ENCODE results near the gene UNC93B1.
"Not testable (repeated sequence)": the region's sequence is repeated elsewhere in the genome, so short reads cannot be mapped to it uniquely, and the experiment has no call there.

Gene UNC93B1

GRCh38 chr11:67965830-67966348 is 38.0 kb downstream of the UNC93B1 start:
- not testable (repeated sequence) for H3K36me3 ChIP-seq (ENCODE audit: control insufficient read depth in 1 of 2, insufficient read depth in 2 of 2, low read length in 2 of 2); H3K14ac ChIP-seq (ENCODE audit: low read length); H3K4me3 ChIP-seq (ENCODE audit: low read depth, low read length); H3K23ac ChIP-seq (ENCODE audit: low read length); H3K27ac ChIP-seq (ENCODE audit: low read depth, low read length); H3K9ac ChIP-seq (ENCODE audit: low read length); H3K4me1 ChIP-seq (ENCODE audit: control insufficient read depth in 1 of 2, insufficient read depth in 2 of 2, low read length in 2 of 2); H3K27me3 ChIP-seq (ENCODE audit: insufficient read depth, low read length); H3K79me2 ChIP-seq (ENCODE audit: control insufficient read depth, insufficient read depth, low read length, poor library complexity); H3K18ac ChIP-seq (ENCODE audit: low read length); DNase-seq; H4K12ac ChIP-seq (ENCODE audit: low read depth, low read length); H3K79me1 ChIP-seq (ENCODE audit: low read length); H2BK5ac ChIP-seq (ENCODE audit: low read depth, low read length, poor library complexity); H2BK12ac ChIP-seq (ENCODE audit: low read length); H3K9me3 ChIP-seq (ENCODE audit: insufficient read depth, low read depth, low read length); H4K91ac ChIP-seq (ENCODE audit: low read depth, low read length); H3K4me2 ChIP-seq (ENCODE audit: low read length); H3K4ac ChIP-seq (ENCODE audit: low read depth, low read length); H2BK120ac ChIP-seq (ENCODE audit: insufficient read depth, low read length, poor library complexity); H4K8ac ChIP-seq (ENCODE audit: low read depth, low read length); H2AFZ ChIP-seq (ENCODE audit: insufficient read depth, low read length, poor library complexity); H2AK5ac ChIP-seq (ENCODE audit: low read length)
- no CpG with 5 or more reads among the region's 19 CpGs for WGBS (ENCODE audit: extremely low coverage, insufficient coverage, insufficient read length)

- not testable (repeated sequence) for H4K12ac ChIP-seq (ENCODE audit: low read depth, low read length); DNase-seq; H3K23ac ChIP-seq (ENCODE audit: low read length); H3K4ac ChIP-seq (ENCODE audit: low read depth, low read length); H3K4me3 ChIP-seq (ENCODE audit: low read depth, low read length); H3K4me1 ChIP-seq (ENCODE audit: control insufficient read depth in 1 of 2, insufficient read depth in 2 of 2, low read length in 2 of 2); H4K8ac ChIP-seq (ENCODE audit: low read depth, low read length); H3K4me2 ChIP-seq (ENCODE audit: low read length); H3K27ac ChIP-seq (ENCODE audit: low read depth, low read length); H4K91ac ChIP-seq (ENCODE audit: low read depth, low read length); H3K14ac ChIP-seq (ENCODE audit: low read length); H3K36me3 ChIP-seq (ENCODE audit: control insufficient read depth in 1 of 2, insufficient read depth in 2 of 2, low read length in 2 of 2); H3K9ac ChIP-seq (ENCODE audit: low read length); H3K27me3 ChIP-seq (ENCODE audit: insufficient read depth, low read length); H3K9me3 ChIP-seq (ENCODE audit: insufficient read depth, low read depth, low read length); H3K79me1 ChIP-seq (ENCODE audit: low read length); H2BK120ac ChIP-seq (ENCODE audit: insufficient read depth, low read length, poor library complexity); H2BK5ac ChIP-seq (ENCODE audit: low read depth, low read length, poor library complexity); H2AK5ac ChIP-seq (ENCODE audit: low read length); H3K18ac ChIP-seq (ENCODE audit: low read length); H3K79me2 ChIP-seq (ENCODE audit: control insufficient read depth, insufficient read depth, low read length, poor library complexity); H2AFZ ChIP-seq (ENCODE audit: insufficient read depth, low read length, poor library complexity); H2BK12ac ChIP-seq (ENCODE audit: low read length)
Observed at GRCh38 chr11:67964746-67965145, 39.2 kb downstream of the UNC93B1 start.

- H3K79me1 ChIP-seq (ENCODE audit: low read length); DNase-seq; H2BK5ac ChIP-seq (ENCODE audit: low read depth, low read length, poor library complexity); H3K9me3 ChIP-seq (ENCODE audit: insufficient read depth, low read depth, low read length); H3K14ac ChIP-seq (ENCODE audit: low read length); H3K4me2 ChIP-seq (ENCODE audit: low read length); H3K27me3 ChIP-seq (ENCODE audit: insufficient read depth, low read length); H3K4me3 ChIP-seq (ENCODE audit: low read depth, low read length); H2AK5ac ChIP-seq (ENCODE audit: low read length); H3K4me1 ChIP-seq (ENCODE audit: control insufficient read depth in 1 of 2, insufficient read depth in 2 of 2, low read length in 2 of 2); H3K18ac ChIP-seq (ENCODE audit: low read length); H3K79me2 ChIP-seq (ENCODE audit: control insufficient read depth, insufficient read depth, low read length, poor library complexity); H3K9ac ChIP-seq (ENCODE audit: low read length); H3K4ac ChIP-seq (ENCODE audit: low read depth, low read length); H4K12ac ChIP-seq (ENCODE audit: low read depth, low read length); H2AFZ ChIP-seq (ENCODE audit: insufficient read depth, low read length, poor library complexity); H2BK120ac ChIP-seq (ENCODE audit: insufficient read depth, low read length, poor library complexity); H3K27ac ChIP-seq (ENCODE audit: low read depth, low read length); H3K36me3 ChIP-seq (ENCODE audit: control insufficient read depth in 1 of 2, insufficient read depth in 2 of 2, low read length in 2 of 2); H3K23ac ChIP-seq (ENCODE audit: low read length); H4K91ac ChIP-seq (ENCODE audit: low read depth, low read length); H2BK12ac ChIP-seq (ENCODE audit: low read length); H4K8ac ChIP-seq (ENCODE audit: low read depth, low read length): not testable (repeated sequence)
- no CpG with 5 or more reads among the region's 6 CpGs for WGBS (ENCODE audit: extremely low coverage, insufficient coverage, insufficient read length)
Observed at GRCh38 chr11:67963879-67964278, 40.0 kb downstream of the UNC93B1 start.

- not testable (repeated sequence) for H4K8ac ChIP-seq (ENCODE audit: low read depth, low read length); H2BK12ac ChIP-seq (ENCODE audit: low read length); H2AFZ ChIP-seq (ENCODE audit: insufficient read depth, low read length, poor library complexity); H4K91ac ChIP-seq (ENCODE audit: low read depth, low read length); H3K9ac ChIP-seq (ENCODE audit: low read length); H4K12ac ChIP-seq (ENCODE audit: low read depth, low read length); H2AK5ac ChIP-seq (ENCODE audit: low read length); DNase-seq; H2BK120ac ChIP-seq (ENCODE audit: insufficient read depth, low read length, poor library complexity); H3K4ac ChIP-seq (ENCODE audit: low read depth, low read length); H3K23ac ChIP-seq (ENCODE audit: low read length); H3K27me3 ChIP-seq (ENCODE audit: insufficient read depth, low read length); H3K27ac ChIP-seq (ENCODE audit: low read depth, low read length); H3K4me2 ChIP-seq (ENCODE audit: low read length); H3K18ac ChIP-seq (ENCODE audit: low read length); H3K9me3 ChIP-seq (ENCODE audit: insufficient read depth, low read depth, low read length); H3K4me3 ChIP-seq (ENCODE audit: low read depth, low read length); H3K79me2 ChIP-seq (ENCODE audit: control insufficient read depth, insufficient read depth, low read length, poor library complexity); H3K36me3 ChIP-seq (ENCODE audit: control insufficient read depth in 1 of 2, insufficient read depth in 2 of 2, low read length in 2 of 2); H3K14ac ChIP-seq (ENCODE audit: low read length); H3K79me1 ChIP-seq (ENCODE audit: low read length); H2BK5ac ChIP-seq (ENCODE audit: low read depth, low read length, poor library complexity); H3K4me1 ChIP-seq (ENCODE audit: control insufficient read depth in 1 of 2, insufficient read depth in 2 of 2, low read length in 2 of 2)
- WGBS (ENCODE audit: extremely low coverage, insufficient coverage, insufficient read length), result no CpG with 5 or more reads among the region's 16 CpGs
Observed at GRCh38 chr11:67963217-67963616, 40.7 kb downstream of the UNC93B1 start.

All from trophoblast cell (in vitro differentiated cells and primary cell).